Measurements from ENCODE around the gene CYB561A3.

The CYB561A3 gene

GRCh38 chr11:61369372-61370348 lies 8.0 kb upstream of the CYB561A3 start:
- DNase-seq (ENCODE audit: low read depth in 2 of 2), result no peak

GRCh38 chr11:61368646-61369045 lies 7.0 kb upstream of the CYB561A3 start:
- no peak for DNase-seq (ENCODE audit: low read depth in 2 of 2)

DNA sequence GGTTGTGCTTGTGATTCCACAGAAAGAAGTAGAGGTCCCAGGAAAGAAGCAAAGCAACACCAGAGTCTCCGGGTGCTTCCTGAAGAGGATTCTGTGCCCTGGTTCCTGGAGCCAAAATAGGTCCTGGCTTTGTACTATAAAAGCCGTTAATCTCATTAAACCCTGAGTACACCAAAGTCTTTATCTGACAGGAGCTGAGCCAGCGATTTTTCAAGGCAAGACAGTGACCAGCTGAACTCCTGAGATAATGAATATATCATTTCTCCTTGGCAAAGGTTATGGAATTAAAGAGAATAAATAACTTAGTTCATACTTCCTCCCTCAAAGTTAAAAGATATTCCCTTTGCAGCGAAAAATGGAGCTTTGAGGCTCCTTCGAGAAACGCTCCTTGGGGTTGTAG lies 5.7 kb upstream of the CYB561A3 start:
- DNase-seq (ENCODE audit: low read depth in 2 of 2), result no peak

- no peak for DNase-seq (ENCODE audit: low read depth in 2 of 2)
These were observed 2.5 kb upstream of the CYB561A3 start for GRCh38 chr11:61364012-61364675.

- DNase-seq (ENCODE audit: low read depth in 2 of 2), result no peak
These were observed 827 bp upstream of the CYB561A3 start for GRCh38 chr11:61362542-61362875.

GRCh38 chr11:61361237-61361740 lies 393 bp downstream of the CYB561A3 start:
- no peak for DNase-seq (ENCODE audit: low read depth in 2 of 2)

- no peak for DNase-seq (ENCODE audit: low read depth in 2 of 2)
These were observed 2.2 kb downstream of the CYB561A3 start for GRCh38 chr11:61359516-61359915.

- DNase-seq (ENCODE audit: low read depth in 2 of 2), result no peak
These were observed 3.1 kb downstream of the CYB561A3 start for GRCh38 chr11:61358566-61358965.

GRCh38 chr11:61357894-61358239 lies 3.8 kb downstream of the CYB561A3 start:
- no peak for DNase-seq (ENCODE audit: low read depth in 2 of 2)

GRCh38 chr11:61357233-61357893 lies 4.3 kb downstream of the CYB561A3 start:
- no peak for DNase-seq (ENCODE audit: low read depth in 2 of 2)

GRCh38 chr11:61356706-61357105 lies 5.0 kb downstream of the CYB561A3 start:
- DNase-seq (ENCODE audit: low read depth in 2 of 2), result no peak

DNA sequence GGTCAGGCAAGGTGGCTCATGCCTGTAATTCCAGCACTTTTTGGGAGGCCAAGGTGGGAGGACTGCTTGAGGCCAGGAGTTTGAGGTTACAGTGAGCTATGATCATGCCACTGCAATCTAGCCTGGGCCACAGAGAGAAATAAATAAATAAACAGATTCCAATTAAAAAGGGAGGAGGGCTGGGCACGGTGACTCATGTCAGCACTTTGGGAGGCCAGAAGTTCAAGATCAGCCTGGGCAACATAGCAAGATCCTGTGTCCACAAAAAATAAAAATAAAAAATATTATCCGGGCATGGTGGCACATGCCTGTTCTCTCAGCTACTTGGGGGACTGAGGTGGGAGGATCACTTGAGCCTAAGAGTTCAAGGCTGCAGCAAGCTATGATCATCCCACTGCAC lies 7.5 kb downstream of the CYB561A3 start:
- no peak for DNase-seq (ENCODE audit: low read depth in 2 of 2)

- DNase-seq (ENCODE audit: low read depth in 2 of 2), result no peak
These were observed 8.3 kb downstream of the CYB561A3 start for GRCh38 chr11:61353131-61354067.

DNA sequence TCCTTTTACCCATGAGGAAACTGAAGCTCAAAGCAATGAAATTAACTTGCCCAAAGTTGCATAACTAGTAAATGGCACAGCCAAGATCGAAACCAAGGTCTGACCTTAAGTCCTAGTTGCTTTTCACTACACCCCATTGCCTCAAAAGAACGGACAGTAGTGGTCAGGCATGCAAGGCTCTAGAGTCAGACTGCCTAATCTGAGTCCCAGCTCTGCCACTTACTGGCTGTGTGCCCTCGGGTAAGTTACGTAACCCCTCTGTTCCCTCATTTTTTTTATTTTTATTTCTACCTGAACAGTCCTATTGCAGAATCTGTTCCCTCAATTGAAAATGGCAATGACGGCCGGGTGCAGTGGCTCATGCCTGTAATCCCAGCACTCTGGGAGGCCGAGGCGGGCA lies 9.6 kb downstream of the CYB561A3 start:
- DNase-seq (ENCODE audit: low read depth in 2 of 2), result no peak

- DNase-seq (ENCODE audit: low read depth in 2 of 2), result no peak
These were observed 10.9 kb downstream of the CYB561A3 start for GRCh38 chr11:61350803-61351202.

DNA sequence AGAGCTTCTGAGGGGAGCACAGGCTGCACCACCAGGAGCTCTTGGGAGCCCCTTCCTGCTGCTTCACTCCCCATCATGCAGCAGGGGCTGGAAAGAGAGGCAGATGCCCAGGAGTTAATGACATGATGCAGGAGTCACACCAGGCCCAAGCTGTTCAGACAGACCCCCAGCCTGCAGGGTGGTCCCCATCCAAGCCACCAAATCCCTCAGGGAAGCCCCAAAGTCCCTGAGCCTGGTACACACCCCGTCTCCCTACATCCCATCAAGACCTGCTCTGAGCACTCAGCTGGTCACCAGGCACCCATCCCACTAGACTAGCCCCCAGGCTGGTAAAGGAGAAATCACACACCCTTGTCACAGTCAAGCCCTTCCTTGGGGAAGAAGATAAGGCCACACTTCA lies 11.3 kb downstream of the CYB561A3 start:
- no peak for DNase-seq (ENCODE audit: low read depth in 2 of 2)

DNA sequence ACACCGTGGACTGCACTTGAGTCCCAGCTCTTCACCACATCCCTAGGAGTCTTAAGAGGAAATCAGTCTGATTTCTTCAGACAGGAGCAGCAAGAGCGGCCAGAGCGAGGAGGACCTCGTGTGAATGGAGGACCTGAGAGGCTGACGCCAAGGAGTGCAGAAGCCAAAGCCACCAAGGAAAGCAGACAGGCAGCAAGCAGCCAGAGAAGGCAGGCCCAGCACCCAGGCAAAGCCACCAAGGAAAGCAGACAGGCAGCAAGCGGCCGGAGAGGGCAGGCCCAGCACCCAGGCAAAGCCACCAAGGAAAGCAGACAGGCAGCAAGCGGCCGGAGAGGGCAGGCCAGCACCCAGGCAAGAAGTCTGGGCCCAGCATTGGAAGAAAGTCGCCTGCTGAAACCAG lies 11.8 kb downstream of the CYB561A3 start:
- no peak for DNase-seq (ENCODE audit: low read depth in 2 of 2)

- no peak for DNase-seq (ENCODE audit: low read depth in 2 of 2)
These were observed 12.4 kb downstream of the CYB561A3 start for GRCh38 chr11:61349189-61349751.

GRCh38 chr11:61347916-61348461 lies 13.7 kb downstream of the CYB561A3 start:
- DNase-seq (ENCODE audit: low read depth in 2 of 2), result no peak

- DNase-seq (ENCODE audit: low read depth in 2 of 2), result no peak
These were observed 15.5 kb downstream of the CYB561A3 start for GRCh38 chr11:61345954-61346843.
